ENCODE measurements around the gene ERGIC2.

- TF ChIP-seq CTCF (IDR thresholded peaks at IDR 0.05) (no peak), POLR2A (IDR thresholded peaks at IDR 0.05) (no peak), POLR2AphosphoS5 (IDR thresholded peaks at IDR 0.05; ENCODE audit: insufficient read depth in 1 of 2, low read depth in 1 of 2) (no peak)
Observed at GRCh38 chr12:29389295-29389919, 8.4 kb upstream of the ERGIC2 start.
